NCI-H460 (cell line): ENCODE measurements around the gene TMOD3. TPM values are rescaled to one million over a fixed set of nuclear protein-coding genes. Genes with fewer than 3 reads are reported as not detected.
"Not testable (repeated sequence)": the region's sequence is repeated elsewhere in the genome, so short reads cannot be mapped to it uniquely, and the experiment has no call there.

ENCODE experiments used
- DNase-seq: peaks from one replicate; pipeline ENCODE4 v3.0.0-alpha.2; 2016; ENCODE audit warnings: low read depth; ENCODE audit errors: extremely low read depth
- polyA plus RNA-seq: library from polyadenylated mRNA; depleted of rRNA; stranded (reverse); fragments of >200 nt; gene quantifications from 2 replicates; pipeline ENCODE4 v1.2.3, GENCODE V29; 2014; cell fraction: nucleus; rRNA removed
- total RNA-seq: library from RNA; depleted of rRNA; stranded (reverse); fragments of >200 nt; shearing (Covaris generic); gene quantifications from 2 replicates; pipeline ENCODE4 v1.2.3, GENCODE V29; 2014; rRNA removed

The TMOD3 gene
- 59.0 and 60.7 TPM in 2 replicates for total RNA-seq
- polyA plus RNA-seq = 18.0 and 23.0 TPM in 2 replicates

GRCh38 chr15:51829376-51830275 is at the start of gene TMOD3:
Gene TMOD3, plus strand, starts transcription at chr15:51829653. Its CDS starts 33,232 bp downstream, at chr15:51862885.
- DNase-seq = peak; percentile 83

DNA sequence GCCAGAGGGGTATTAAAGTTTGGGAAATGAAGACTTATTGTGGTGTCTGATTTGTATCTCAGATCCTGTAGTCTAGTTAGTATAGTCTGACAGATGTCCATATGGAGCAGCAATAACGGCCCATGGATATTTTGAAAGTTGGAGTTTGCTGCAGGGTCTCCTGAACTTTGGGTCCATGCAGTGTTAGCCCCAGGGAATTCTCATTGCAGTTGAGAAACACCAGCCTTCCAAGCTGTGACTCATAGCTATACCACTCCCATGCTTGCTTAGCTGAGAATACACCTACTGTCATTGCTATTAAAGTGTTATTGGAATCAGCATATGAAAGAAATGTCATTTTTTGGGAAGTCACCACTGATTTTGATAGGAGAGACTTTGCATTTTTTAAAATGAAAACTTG is 48.8 kb upstream of the TMOD3 start:
- DNase-seq = no peak

- no peak for DNase-seq
Measured at GRCh38 chr15:51781506-51781905, 47.9 kb upstream of the TMOD3 start.

GRCh38 chr15:51782357-51782896 is 47.0 kb upstream of the TMOD3 start:
- DNase-seq = no peak

DNA sequence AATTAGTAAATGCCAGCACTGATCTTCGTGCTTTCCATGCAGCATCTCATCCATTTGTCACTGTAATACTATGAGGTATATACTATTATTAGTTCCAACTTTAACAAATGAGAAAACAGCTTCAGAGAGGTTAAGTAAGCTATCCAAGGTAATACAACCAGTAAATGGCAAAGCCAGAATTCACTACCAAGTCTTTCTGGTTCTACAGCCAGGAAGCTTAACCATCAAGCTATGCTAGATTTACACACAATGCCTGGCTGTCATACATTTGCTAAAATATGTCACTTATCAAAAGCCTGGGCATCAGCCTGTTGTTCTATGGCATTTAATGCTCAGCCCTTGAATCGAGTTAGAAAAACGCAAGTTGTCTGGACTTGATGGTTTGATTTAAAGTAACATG is 45.5 kb upstream of the TMOD3 start:
- no peak for DNase-seq

- peak; percentile 64 for DNase-seq
Measured at GRCh38 chr15:51787130-51787529, 42.3 kb upstream of the TMOD3 start.

- not testable (repeated sequence) for DNase-seq
Measured at GRCh38 chr15:51792474-51792873, 37.0 kb upstream of the TMOD3 start.

GRCh38 chr15:51793521-51794305 is 35.7 kb upstream of the TMOD3 start:
- DNase-seq = no peak

DNA sequence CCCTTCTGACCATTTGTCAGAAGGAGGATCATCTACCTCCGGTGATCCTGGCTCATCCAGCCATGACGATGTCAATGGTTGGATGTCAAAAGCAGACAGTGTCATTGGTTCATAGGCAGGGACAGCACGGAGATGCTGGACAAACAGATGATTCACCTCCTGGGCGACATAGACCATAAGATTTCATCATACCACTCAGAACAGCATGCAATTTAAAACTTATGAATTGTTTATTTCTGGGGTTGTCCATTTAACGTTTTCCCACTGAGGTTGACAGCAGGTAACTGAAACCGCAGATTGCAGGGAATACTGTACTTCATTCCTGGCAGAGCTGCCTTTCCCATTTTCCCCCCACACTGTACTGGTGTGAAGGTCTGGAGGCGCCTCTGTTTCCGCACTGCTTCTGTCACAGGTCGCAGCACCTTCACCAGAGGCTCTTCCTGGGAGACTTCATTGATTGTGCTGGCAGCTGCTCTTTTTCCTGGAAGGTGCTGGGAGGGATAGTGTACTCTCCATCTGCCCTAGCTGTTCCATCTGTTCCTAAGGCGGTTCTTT is 32.5 kb upstream of the TMOD3 start:
- peak; percentile 72 for DNase-seq

DNA sequence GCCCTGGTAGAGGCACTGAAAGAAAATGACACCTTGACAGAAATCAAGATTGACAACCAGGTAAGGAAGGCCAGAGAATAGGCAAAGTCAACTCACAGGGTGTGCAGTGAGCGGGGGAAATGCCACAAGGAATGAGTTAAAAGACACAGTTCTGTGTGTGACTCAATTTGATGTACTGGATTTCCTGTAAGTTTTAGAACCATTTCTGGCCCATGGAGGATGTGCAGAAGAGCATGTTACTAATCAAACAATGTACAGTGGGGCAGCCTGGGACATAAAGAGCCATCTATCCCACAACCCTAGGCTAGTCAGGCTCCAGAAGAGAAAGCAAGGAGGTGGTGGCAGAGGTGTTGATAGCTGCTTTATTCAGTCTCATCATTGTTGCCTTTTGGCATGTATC is 31.2 kb upstream of the TMOD3 start:
- DNase-seq = no peak

- no peak for DNase-seq
Measured at GRCh38 chr15:51799282-51800252, 29.9 kb upstream of the TMOD3 start.

DNA sequence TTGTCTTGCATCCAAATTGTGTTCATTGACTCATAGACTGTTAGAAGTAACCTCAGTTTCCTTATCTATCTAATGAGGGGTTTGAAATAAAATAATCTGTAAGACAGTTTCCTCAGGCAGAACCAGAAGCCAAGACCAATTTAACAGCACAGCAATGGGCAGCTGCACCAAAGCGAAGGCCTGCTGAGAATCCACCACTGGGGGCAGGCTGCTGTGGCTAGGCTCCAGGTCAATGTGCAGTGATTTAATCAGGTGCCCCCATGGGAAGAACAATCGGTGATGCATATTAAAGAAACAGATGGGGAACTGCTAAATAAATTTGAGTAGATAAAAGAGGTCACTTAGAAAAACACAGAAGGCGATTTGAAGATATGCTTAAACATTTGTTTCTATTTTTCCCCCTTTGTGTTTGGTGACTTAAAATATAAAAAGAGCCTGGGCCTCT is 28.0 kb upstream of the TMOD3 start:
- DNase-seq = peak; percentile 33

GRCh38 chr15:51802593-51802992 is 26.9 kb upstream of the TMOD3 start:
- no peak for DNase-seq

GRCh38 chr15:51803965-51804364 is 25.5 kb upstream of the TMOD3 start:
- peak; percentile 6 for DNase-seq

DNA sequence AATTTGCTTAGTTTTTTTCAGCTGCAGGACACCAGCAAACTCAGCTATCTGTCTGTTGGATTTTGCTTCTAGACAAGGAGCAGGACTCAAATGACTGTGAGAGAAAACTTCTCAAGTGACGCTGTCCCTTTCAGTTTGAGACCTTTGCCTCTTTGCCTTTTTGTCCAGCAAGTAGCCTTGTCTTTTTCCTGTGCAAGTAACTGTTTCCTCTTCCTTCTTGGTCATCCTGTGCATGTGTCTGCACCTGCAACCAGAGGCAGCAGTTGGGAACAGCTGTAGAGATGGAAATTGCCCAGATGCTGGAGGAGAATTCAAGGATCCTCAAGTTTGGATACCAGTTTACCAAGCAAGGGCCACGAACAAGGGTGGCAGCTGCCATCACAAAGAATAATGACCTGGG is 23.3 kb upstream of the TMOD3 start:
- DNase-seq = no peak

GRCh38 chr15:51809457-51809856 is 20.0 kb upstream of the TMOD3 start:
- DNase-seq = no peak

- no peak for DNase-seq
Measured at GRCh38 chr15:51812598-51812997, 16.9 kb upstream of the TMOD3 start.

- no peak for DNase-seq
Measured at GRCh38 chr15:51814606-51815005, 14.8 kb upstream of the TMOD3 start.

- no peak for DNase-seq
Measured at GRCh38 chr15:51816611-51817010, 12.8 kb upstream of the TMOD3 start.

DNA sequence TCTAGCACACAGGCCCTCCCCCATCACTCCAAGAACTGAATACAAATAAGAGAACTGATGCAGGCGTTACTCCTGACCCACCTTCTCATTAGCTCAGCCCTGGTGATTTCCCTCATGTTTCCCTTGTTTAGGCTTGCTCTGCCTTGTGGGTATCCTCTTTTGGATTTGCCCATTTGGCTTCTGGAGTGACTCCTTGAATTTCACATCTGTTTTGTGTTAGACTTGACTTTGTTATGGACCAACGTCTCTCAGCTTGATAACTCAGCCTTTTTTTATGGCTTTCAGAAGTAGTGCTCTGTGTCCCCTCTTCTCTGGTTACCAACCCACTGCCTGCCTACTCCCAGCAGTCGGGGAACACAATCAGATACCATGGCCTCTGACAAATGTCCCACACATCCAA is 11.3 kb upstream of the TMOD3 start:
- no peak for DNase-seq
